Fibroblast of skin of right biceps (primary cell): ENCODE results near the gene GLRA1.
A peak's percentile ranks its signal among the peaks of the same experiment; 100 is the strongest.
"Not testable (repeated sequence)": the region's sequence is repeated elsewhere in the genome, so short reads cannot be mapped to it uniquely, and the experiment has no call there.

Experiments used
- DNase-seq: peaks from one replicate; pipeline ENCODE4 v3.0.0-alpha.2; 2013

Gene GLRA1

DNA sequence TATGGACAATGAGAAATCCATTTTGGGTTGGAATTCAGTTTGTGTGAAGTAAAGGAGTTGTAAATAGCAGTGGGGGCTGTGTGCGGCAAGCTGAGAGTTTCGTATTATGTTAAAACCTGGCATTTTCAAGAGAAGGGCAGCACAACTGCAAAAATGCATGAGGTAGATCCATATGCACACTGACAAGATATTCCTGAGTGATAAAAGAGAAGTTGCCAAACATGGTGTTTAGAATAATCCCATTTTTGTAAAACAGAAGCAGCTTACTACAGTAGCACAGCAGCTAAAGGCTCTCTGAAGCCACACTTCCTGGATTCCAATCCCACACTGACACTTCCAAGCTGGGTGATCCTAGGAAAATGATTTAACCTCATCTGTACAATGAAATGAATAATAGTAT, 11.2 kb downstream of the GLRA1 start:
- no peak for DNase-seq

DNA sequence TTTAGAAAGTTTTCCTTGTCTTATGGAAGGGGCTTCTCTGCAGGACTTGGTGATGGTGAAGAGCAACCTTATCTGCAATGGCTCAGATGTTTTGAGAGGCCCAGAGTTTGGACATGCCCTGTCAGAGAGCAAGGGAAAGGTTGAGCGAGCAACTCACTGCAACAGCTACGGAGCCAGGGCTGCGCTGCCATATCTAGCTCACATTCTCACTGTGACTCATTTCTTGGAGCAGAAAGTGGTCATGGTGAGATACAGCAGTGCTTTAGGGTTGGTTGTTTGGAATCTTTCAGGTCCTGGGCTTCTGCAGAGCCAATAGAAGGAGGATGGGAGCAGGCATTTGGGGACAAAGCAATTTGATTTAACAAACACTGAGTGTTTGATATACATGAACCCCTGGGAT, 12.3 kb downstream of the GLRA1 start:
- no peak for DNase-seq

GRCh38 chr5:151911011-151911410, 13.6 kb downstream of the GLRA1 start:
- no peak for DNase-seq

DNA sequence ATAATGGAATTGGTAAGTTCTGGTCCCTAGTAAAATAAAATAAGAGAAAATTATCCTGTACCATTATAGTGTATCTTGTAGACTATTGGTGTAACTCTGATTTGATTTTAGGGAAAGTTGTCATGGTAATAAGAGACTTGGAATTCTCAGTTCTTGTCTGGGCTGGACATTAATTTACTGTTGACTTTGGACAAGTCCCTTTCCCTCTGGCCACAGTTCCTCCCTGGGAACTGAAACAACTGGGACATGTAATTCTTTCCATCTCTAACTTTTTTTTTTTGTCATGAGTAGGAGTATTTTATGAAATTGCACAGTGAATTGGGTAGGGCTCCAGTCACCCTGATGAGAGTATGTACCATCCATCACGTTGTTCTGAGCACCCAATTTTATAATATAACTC, 15.0 kb downstream of the GLRA1 start:
- DNase-seq = no peak

DNA sequence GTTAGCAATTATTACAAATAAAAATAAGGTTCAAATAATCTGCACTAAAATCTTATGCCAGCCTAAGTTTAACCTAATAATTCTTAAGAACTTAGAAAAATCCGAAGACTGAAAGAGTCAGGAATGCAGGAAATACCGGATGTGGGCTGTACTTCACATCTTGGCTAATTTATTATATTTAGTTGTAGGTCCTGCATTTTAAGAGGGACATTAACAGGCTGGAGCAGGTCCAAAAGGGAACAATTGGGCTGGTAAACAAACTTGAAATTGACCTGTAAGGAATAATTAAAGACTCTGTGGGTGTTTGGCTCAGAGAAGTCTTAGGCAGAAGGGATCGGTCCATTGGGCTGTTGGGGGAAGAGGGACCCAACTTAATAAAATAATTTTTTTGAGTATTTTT, 18.4 kb downstream of the GLRA1 start:
- peak; percentile 7 for DNase-seq

GRCh38 chr5:151905557-151905961, 19.1 kb downstream of the GLRA1 start:
- peak; percentile 11 for DNase-seq

GRCh38 chr5:151904909-151905308, 19.7 kb downstream of the GLRA1 start:
- peak; percentile 28 for DNase-seq

GRCh38 chr5:151904127-151904526, 20.5 kb downstream of the GLRA1 start:
- no peak for DNase-seq

GRCh38 chr5:151903243-151903653, 21.4 kb downstream of the GLRA1 start:
- DNase-seq = no peak

DNA sequence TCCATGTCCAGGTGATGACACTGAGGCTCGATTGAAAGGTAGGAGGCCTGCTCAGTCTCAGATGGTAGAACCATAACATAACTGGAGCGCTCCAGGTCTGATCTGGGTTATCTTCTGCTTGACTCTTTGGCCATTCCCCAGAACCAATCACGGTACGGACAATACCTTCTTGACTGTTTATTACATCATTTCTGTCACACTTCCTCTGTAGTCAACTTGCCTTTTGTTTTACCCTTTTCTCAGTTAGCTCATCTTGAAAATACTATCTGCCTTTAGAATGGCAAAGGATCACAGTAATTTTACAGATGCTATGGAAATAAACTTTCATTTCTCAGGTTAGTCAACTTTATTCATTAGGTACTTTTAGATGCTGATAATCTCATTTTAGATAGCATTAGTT, 22.4 kb downstream of the GLRA1 start:
- no peak for DNase-seq

DNA sequence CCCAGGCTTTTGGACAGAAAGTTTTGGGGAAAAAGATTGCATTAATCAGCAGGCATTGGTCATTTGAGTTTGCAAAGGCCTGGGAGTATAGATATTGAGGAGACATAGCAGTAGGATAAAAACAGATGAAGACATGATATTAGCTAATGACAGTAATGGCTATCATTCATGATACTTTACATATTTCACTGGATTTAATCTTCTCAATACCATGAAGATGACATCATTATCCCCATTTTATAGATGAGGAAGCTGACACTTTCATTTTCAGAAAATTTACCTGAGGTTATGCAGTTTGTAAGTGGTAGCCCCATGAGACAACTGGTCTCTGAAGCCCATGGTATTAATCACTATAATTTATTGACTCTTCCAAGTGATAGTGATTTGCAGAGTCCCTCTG, 23.0 kb downstream of the GLRA1 start:
- no peak for DNase-seq

GRCh38 chr5:151900891-151901290, 23.8 kb downstream of the GLRA1 start:
- DNase-seq = peak; percentile 46

DNA sequence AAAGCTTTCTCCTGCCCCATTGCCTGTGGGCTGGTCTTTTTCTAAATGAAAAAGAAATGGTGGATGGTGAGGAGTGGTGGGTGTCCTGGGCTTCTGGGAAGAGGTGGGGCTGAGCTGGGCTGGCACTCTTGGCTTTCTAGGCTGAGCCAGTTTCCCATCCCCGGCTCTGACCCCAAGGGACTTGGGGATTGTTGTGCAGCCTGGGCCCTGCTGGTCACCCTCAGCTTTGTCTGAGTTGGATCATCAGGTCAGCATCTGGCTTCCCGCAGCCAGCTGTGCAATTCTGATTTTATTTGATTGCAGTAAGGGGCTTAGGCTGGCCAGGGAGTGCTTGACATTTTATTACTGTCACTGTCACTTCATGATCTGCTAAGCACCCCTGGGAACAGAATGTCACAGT, 25.3 kb downstream of the GLRA1 start:
- DNase-seq = no peak

GRCh38 chr5:151897896-151898295, 26.8 kb downstream of the GLRA1 start:
- no peak for DNase-seq

- no peak for DNase-seq
These were observed 27.6 kb downstream of the GLRA1 start for GRCh38 chr5:151897020-151897552.

GRCh38 chr5:151896031-151896691, 28.5 kb downstream of the GLRA1 start:
- peak; percentile 89 for DNase-seq

- DNase-seq = no peak
These were observed 29.0 kb downstream of the GLRA1 start for GRCh38 chr5:151895660-151896030.

GRCh38 chr5:151893485-151893884, 31.2 kb downstream of the GLRA1 start:
- DNase-seq = not testable (repeated sequence)

DNA sequence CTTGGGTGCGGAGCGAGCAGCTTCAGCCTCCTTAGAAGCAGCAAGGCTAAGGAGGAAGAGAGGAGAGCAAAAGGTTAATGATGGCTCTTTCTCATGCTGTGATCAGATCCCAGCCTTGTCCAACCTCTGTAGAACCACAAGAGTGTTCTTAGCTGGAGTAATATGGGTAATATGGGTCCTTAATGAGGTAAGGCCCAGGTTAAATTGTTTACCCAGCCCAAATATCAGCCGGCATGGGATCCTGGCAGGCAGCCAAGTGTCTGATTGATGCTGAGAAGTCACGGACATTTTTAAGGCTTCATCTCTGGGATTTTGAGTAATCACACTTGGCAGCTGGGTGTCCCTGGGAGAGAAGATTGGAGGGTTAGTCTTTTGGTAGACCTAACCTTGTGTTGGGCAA, 32.3 kb downstream of the GLRA1 start:
- DNase-seq = no peak

GRCh38 chr5:151890299-151890698, 34.4 kb downstream of the GLRA1 start:
- DNase-seq = no peak

- DNase-seq = no peak
These were observed 35.0 kb downstream of the GLRA1 start for GRCh38 chr5:151889614-151890013.

GRCh38 chr5:151886546-151887275, 37.9 kb downstream of the GLRA1 start:
- peak; percentile 23 for DNase-seq

DNA sequence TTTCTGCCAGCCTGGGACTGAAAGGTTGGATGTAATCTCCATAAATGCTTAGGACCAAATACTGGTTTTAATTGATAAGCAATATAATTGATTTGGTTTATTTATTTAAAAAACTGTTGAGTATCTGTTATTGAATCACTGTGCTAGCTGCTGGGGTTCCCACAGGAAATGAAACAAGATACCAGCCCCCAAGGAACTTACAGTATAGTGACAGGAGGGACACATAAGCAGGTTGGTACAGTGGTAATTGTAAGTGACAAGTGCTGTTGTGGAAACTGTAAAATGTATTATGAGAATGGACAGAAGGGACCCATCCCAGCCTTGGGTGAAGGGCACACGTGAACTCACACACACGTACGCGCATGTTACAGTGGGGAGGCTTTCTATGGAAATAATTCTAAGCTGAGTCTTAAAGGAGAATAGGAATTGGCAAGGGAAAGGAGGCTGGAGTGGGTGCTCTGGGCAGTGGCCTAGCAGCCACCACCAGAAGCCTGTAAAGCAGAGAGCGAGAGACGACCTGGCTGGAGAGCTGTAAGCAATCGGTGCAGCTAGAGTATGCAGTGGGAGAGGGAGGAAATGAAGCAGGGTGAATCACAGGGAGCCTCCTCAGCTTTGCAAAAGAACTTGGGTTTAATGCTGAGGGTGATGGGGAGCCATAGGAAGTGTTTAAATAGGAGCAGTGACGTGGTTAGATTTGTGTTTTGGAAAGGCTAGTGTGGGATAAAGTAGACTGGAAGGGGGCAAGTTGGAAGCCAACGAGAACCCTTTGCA, 39.3 kb downstream of the GLRA1 start:
- DNase-seq = no peak
